Dendritic cell treated with granulocyte-macrophage colony-stimulating factor and Interleukin-4, amounts not matched to agents 40 ng/mL and 50 ng/mL, for 4 days (primary cell): Measurements from ENCODE around the gene ZGPAT.
"Not testable (repeated sequence)": the region's sequence is repeated elsewhere in the genome, so short reads cannot be mapped to it uniquely, and the experiment has no call there.

Source experiments
- H3K27ac Mint-ChIP-seq: one replicate; pipeline ENCODE4 v1.8.0; 2022; ENCODE audit warnings: mild to moderate bottlenecking, mixed read lengths
- H3K27me3 Mint-ChIP-seq: one replicate; pipeline ENCODE4 v1.8.0; 2022; ENCODE audit warnings: mild to moderate bottlenecking, mixed read lengths
- H3K36me3 Mint-ChIP-seq: one replicate; pipeline ENCODE4 v1.8.0; 2022; ENCODE audit warnings: low read depth, mixed read lengths
- H3K4me1 Mint-ChIP-seq: one replicate; pipeline ENCODE4 v1.8.0; 2022; ENCODE audit warnings: low read depth, mixed read lengths
- H3K4me3 Mint-ChIP-seq: one replicate; pipeline ENCODE4 v1.8.0; 2022; ENCODE audit warnings: mild to moderate bottlenecking, moderate library complexity, mixed read lengths
- H3K9me3 Mint-ChIP-seq: one replicate; pipeline ENCODE4 v1.8.0; 2022; ENCODE audit warnings: mixed read lengths
- intact Hi-C: fragments of 100-400 bp; cut with micrococcal nuclease; formaldehyde crosslinking; loops from one replicate; pipeline ENCODE4 v1.15.0; 2022

Gene ZGPAT

DNA sequence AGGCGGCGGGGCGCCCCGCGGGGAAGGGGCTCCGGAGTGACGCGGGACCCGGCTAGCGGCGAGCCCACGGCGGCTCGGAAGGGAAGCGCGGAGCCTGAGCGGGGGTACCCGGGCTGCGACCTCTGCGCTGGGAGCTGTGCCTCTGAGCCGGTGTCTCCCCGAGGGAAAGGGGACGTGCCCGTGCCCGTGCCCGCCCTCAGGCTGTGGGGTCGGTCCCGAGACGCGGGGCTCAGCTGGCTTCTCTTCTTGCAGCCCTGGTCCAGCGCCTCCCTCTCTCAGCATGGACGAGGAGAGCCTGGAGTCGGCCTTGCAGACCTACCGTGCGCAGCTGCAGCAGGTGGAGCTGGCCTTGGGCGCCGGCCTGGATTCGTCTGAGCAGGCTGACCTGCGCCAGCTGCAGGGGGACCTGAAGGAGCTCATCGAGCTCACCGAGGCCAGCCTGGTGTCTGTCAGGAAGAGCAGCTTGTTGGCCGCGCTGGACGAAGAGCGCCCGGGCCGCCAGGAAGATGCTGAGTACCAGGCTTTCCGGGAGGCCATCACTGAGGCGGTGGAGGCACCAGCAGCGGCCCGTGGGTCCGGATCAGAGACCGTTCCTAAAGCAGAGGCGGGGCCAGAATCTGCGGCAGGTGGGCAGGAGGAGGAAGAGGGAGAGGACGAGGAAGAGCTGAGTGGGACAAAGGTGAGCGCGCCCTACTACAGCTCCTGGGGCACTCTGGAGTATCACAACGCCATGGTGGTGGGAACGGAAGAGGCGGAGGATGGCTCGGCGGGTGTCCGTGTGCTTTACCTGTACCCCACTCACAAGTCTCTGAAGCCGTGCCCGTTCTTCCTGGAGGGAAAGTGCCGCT lies 686 bp downstream of the ZGPAT start:
- H3K4me1 Mint-ChIP-seq = peaks cover 58% of the 10 kb centered on the region
- intact Hi-C loops = no loop called here
- H3K9me3 Mint-ChIP-seq = peaks cover 7% of the 10 kb centered on the region
- H3K4me3 Mint-ChIP-seq = peak overlapping the region; percentile 82
- H3K36me3 Mint-ChIP-seq = peaks cover 100% of the 10 kb centered on the region
- H3K27me3 Mint-ChIP-seq = no peaks in the 10 kb centered on the region
- peak overlapping the region; percentile 85 for H3K27ac Mint-ChIP-seq

DNA sequence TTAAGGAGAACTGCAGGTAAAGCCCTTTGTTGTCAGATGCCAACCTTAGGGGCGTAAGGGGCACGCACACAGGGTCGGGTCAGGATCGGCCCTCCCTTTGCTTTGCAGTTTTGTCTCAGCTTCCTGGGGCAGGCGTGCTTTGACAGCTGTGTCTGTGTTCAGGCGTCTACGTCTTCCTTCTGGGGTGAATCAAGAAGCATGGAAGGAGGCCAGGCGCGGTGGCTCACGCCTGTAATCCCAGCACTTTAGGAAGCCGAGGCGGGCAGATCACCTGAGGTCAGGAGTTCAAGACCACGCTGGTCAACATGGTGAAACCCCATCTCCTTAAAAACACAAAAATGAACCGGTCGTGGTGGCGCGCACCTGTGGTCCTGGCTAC lies 1.3 kb downstream of the ZGPAT start:
- H3K27me3 Mint-ChIP-seq = no peaks in the 10 kb centered on the region
- H3K4me1 Mint-ChIP-seq = peaks cover 58% of the 10 kb centered on the region
- H3K27ac Mint-ChIP-seq = peak overlapping the region; percentile 85
- H3K36me3 Mint-ChIP-seq = peaks cover 100% of the 10 kb centered on the region
- peaks cover 7% of the 10 kb centered on the region for H3K9me3 Mint-ChIP-seq
- intact Hi-C loops = no loop called here
- H3K4me3 Mint-ChIP-seq = peak overlapping the region; percentile 82

DNA sequence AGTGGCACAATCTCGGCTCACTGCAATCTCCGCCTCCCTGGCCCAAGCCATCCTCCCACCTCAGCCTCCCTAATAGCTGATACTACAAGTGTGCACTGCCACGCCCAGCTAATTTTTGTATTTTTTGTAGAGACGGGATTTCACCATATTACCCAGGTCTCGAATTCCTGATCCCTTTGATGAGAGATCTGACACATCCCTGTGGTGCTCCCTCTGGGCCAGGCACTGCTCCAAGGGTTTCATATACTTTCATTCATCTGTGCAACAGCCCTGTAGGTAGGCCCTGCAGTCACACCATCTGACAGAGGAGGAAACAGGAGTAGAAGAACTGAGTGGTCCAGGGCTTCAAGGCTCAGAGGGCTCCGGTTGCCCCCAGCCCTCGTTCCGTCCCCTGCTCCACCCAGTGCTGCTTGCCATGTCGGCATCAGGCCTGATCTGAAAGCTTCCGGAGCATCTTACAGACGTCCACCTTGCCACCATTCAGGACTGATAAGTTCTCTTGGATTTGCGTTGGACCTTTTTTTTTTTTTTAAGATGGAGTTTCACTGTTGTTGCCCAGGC lies 3.3 kb downstream of the ZGPAT start:
- Mint-ChIP-seq H3K4me3 (no peak overlapping the region), H3K4me1 (peaks cover 52% of the 10 kb centered on the region), H3K9me3 (peaks cover 7% of the 10 kb centered on the region), H3K27me3 (no peaks in the 10 kb centered on the region), H3K36me3 (peaks cover 100% of the 10 kb centered on the region), H3K27ac (no peak overlapping the region)
- intact Hi-C loops = no loop called here

DNA sequence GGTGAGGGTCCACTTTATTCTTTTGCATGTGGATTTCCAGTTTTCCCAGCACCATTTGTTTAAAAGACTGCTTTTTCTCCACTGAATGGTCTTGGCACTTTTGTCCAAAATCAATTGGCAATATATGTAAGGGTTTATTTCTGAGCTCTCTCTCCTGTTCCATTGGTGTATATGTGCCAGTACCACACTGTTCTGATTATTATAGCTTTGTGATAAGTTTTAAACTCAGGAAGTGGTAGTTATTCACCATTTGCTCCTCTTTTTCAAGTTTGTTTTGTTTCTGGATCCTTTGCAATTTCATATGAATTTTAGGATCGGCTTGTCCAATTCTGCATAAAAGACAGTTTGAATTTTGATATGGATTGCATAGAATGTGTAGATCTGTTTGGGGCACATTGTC lies 4.4 kb downstream of the ZGPAT start:
- intact Hi-C loops = no loop called here
- no peak overlapping the region for H3K27ac Mint-ChIP-seq
- H3K4me3 Mint-ChIP-seq = no peak overlapping the region

DNA sequence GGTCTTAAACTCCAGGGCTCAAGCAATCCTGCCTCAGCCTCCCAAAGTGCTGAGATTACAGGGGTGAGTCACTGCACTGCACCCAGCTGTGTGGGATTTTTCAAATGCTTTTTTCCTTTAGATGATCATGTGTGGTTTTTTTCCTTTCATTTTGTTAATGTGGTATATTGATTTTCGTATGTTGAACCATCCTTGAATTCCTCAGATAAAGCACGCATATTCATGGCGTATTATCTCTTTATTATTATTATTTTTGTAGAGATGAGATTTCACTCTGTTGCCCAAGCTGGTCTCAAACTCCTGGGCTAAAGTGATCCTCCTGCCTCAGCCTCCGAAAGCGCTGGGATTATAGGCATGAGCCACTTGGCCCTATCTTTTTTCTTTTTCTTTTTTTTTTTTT lies 7.0 kb downstream of the ZGPAT start:
- peaks cover 26% of the 10 kb centered on the region for H3K4me1 Mint-ChIP-seq

More for the DNA sequence above, 4.4 kb downstream of the ZGPAT start:
- peaks cover 100% of the 10 kb centered on the region for H3K36me3 Mint-ChIP-seq
- peaks cover 7% of the 10 kb centered on the region for H3K9me3 Mint-ChIP-seq
- peaks cover 42% of the 10 kb centered on the region for H3K4me1 Mint-ChIP-seq
- no peaks in the 10 kb centered on the region for H3K27me3 Mint-ChIP-seq

DNA sequence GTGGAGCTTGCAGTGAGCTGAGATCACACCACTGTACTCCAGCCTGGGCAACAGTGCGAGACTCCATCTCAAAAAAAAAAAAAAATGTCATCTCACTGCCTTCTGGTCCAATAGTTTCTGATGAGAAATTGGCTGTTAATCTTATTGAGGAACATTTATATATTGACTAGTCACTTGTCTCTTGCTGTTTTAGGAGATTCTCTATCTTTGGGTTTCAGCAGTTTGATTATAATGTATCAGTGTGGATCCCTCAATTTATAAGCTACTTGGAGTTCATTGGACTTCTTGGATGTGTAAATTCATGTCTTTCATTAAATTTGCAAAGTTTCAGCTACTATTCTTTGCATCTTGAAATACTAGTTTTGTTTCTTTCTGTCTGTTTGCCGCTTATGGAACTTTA lies 11.2 kb downstream of the ZGPAT start:
- Mint-ChIP-seq H3K4me1 (peaks cover 11% of the 10 kb centered on the region), H3K36me3 (peaks cover 100% of the 10 kb centered on the region), H3K27ac (no peak overlapping the region), H3K9me3 (peaks cover 9% of the 10 kb centered on the region), H3K27me3 (no peaks in the 10 kb centered on the region), H3K4me3 (no peak overlapping the region)
- intact Hi-C loops = no loop called here

More for the DNA sequence above, 7.0 kb downstream of the ZGPAT start:
- Mint-ChIP-seq H3K4me3 (no peak overlapping the region), H3K36me3 (peaks cover 100% of the 10 kb centered on the region), H3K9me3 (peaks cover 16% of the 10 kb centered on the region), H3K27ac (no peak overlapping the region), H3K27me3 (no peaks in the 10 kb centered on the region)
- intact Hi-C loops = no loop called here

DNA sequence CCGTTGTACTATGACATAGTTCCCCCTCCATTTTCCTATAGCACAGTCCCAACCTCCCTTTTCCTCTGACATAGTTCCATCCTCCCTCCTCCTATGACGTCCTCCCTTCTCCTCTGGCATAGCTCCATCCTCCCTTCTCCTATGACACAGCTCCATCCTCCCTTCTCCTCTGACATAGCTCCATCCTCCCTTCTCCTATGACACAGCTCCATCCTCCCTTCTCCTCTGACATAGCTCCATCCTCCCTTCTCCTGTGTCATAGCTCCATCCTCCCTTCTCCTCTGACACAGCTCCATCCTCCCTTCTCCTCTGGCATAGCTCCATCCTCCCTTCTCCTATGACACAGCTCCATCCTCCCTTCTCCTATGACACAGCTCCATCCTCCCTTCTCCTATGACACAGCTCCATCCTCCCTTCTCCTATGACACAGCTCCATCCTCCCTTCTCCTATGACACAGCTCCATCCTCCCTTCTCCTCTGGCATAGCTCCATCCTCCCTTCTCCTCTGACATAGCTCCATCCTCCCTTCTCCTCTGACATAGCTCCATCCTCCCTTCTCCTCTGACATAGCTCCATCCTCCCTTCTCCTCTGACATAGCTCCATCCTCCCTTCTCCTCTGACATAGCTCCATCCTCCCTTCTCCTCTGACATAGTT lies 15.3 kb downstream of the ZGPAT start:
- peaks cover 18% of the 10 kb centered on the region for H3K9me3 Mint-ChIP-seq
- peaks cover 91% of the 10 kb centered on the region for H3K36me3 Mint-ChIP-seq
- H3K4me3 Mint-ChIP-seq, H3K27me3 Mint-ChIP-seq, intact Hi-C loops, H3K27ac Mint-ChIP-seq, H3K4me1 Mint-ChIP-seq: not testable (repeated sequence)

DNA sequence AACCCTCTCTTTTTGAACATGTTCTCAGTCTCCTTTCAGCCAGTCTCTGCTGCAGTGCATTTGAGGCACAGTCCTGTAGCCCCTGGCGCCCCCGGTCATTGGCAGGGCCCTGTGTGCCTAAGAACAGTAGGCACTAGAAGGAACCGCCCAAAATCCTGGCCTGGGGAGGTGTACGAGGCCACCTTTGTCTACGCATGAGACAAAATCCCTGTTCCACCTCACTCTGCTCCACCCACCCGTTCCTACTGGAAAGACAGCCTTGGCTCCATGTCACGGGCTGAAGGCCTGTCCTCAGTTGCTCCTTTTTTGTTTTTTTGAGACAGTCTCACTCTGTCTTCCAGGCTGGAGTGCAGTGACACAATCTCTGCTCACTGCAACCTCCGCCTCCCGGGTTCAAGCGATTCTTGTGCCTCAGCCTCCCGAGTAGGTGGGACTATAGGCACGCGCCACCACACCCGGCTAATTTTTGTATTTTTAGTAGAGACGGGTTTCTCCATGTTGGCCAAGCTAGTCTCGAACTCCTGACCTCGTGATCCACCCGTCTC lies 22.4 kb downstream of the ZGPAT start:
- H3K9me3 Mint-ChIP-seq, H3K4me3 Mint-ChIP-seq, intact Hi-C loops, H3K27me3 Mint-ChIP-seq, H3K27ac Mint-ChIP-seq: not testable (repeated sequence)
- peaks cover 14% of the 10 kb centered on the region for H3K4me1 Mint-ChIP-seq
- H3K36me3 Mint-ChIP-seq = peaks cover 19% of the 10 kb centered on the region

DNA sequence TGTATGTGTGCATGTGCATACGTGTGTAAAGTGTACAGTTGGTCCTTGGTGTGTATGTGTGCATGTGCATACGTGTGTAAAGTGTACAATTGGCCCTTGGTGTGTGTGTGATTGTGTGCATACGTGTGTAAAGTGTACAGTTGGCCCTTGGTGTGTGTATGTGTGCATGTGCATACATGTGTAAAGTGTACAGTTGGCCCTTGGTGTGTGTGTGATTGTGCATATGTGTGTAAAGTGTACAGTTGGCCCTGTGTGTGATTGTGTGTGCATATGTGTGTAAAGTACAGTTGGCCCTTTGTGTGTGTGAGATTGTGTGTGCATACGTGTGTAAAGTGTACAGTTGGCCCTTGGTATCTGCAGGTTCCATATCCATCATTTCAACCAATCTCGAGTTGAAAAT lies 23.6 kb downstream of the ZGPAT start:
- intact Hi-C loops = no loop called here
- H3K27me3 Mint-ChIP-seq = peaks cover 16% of the 10 kb centered on the region
- no peak overlapping the region for H3K4me3 Mint-ChIP-seq
- H3K27ac Mint-ChIP-seq = no peak overlapping the region
- peaks cover 25% of the 10 kb centered on the region for H3K4me1 Mint-ChIP-seq
- no peaks in the 10 kb centered on the region for H3K9me3 Mint-ChIP-seq
- peaks cover 8% of the 10 kb centered on the region for H3K36me3 Mint-ChIP-seq

DNA sequence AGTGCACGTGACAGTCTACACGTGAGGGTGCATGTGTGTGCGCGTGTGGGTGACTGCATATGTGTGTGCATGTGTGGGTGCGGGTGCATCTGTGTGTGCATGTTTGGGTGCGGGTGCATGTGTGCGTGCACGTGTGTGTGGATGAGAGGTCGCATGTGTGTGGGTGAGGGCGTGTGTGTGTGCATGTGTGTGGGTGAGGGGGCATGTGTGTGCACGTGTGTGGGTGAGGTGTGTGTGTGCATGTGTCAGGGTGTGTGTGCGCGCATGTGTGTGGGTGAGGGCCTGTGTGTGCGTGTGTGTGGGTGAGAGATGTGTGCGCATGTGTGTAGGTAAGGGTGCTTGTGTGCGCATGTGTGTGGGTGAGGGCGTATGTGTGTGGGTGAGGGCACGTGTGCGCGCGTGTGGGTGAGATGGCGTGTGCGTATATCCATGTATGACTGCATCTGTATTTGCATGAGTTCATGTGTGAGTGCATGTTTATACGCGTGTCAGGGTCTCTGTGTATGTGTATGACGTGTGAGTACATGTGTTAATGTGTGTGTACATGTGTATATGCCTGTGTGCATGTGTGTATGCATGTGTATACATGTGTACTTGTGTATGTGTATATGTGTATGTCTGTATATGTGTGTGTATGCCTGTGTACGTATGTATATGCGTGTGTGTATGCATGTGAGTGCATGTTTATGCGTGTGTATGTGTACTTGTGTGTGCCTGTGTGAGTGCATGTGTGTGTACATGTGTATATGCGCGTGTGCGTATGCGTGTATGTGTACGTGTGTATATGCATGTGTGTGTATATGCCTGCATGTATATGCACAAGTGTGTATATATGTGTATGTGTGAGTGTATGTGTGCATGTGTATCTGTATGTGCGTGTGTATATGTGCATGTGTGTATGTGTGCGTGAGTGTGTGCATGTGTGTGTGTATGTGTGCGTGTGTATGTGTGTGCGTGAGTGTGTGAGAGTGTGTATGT lies 24.6 kb downstream of the ZGPAT start:
- no peaks in the 10 kb centered on the region for H3K9me3 Mint-ChIP-seq
- intact Hi-C loops = no loop called here

DNA sequence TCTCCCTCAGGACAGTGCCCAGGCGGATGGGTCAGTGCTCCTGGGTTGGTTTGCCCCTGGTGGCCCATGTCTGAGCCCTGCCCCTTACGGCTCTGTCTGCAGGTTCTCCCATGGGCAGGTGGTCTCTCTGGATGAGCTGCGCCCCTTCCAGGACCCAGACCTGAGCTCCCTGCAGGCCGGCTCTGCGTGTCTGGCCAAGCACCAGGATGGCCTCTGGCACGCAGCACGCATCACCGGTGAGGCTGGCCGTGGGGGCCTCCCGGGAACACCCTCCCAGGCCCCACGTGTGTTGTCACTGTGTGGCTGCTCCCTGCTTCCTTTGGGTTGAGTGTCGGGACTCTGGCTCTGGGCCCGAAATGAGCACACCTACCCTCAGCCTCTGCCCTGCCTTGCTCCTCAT lies 25.3 kb downstream of the ZGPAT start:
- intact Hi-C loops = no loop called here
- Mint-ChIP-seq H3K27ac (no peak overlapping the region), H3K9me3 (no peaks in the 10 kb centered on the region), H3K36me3 (no peaks in the 10 kb centered on the region), H3K4me3 (no peak overlapping the region), H3K4me1 (peaks cover 38% of the 10 kb centered on the region), H3K27me3 (peaks cover 28% of the 10 kb centered on the region)

More for the DNA sequence above, 24.6 kb downstream of the ZGPAT start:
- Mint-ChIP-seq H3K4me3 (no peak overlapping the region), H3K36me3 (no peaks in the 10 kb centered on the region), H3K27me3 (peaks cover 25% of the 10 kb centered on the region), H3K4me1 (peaks cover 35% of the 10 kb centered on the region), H3K27ac (no peak overlapping the region)

DNA sequence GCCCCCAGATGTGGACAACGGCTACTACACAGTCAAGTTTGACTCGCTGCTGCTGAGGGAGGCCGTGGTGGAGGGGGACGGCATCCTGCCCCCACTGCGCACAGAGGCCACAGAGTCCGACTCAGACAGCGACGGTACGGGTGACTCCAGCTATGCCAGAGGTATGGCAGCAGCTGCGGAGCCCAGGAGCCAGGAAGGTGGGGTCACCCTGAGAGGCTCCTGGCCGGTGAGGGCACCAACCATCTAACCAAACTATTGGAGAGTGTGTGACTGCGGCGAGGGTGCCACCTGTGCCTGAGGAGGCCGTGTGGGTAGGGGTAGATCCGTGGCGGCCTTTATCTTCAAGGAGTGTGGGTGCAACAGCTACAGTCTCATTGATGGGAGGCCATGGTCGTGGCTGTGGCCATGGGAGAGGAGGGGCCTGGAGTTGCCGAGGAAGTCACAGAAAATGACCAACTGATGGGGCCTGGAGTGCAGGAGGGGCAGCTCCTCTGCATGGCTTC lies 25.8 kb downstream of the ZGPAT start:
- Mint-ChIP-seq H3K4me1 (peaks cover 38% of the 10 kb centered on the region), H3K4me3 (no peak overlapping the region), H3K27ac (no peak overlapping the region), H3K9me3 (no peaks in the 10 kb centered on the region), H3K27me3 (peaks cover 33% of the 10 kb centered on the region), H3K36me3 (no peaks in the 10 kb centered on the region)
- intact Hi-C loops = no loop called here
